Measurements from ENCODE around the gene SPG7.

- TF ChIP-seq CTCF (IDR thresholded peaks at IDR 0.05; ENCODE audit: low read length), result no peak
- no peak for TF ChIP-seq EZH2 (optimal IDR thresholded peaks at IDR 0.05; ENCODE audit: low read depth, low read length)
- no peak for TF ChIP-seq EZH2phosphoT487 (IDR thresholded peaks at IDR 0.05; ENCODE audit: low read length)
These were observed 57.0 kb downstream of the SPG7 start for GRCh38 chr16:89565256-89565505.

All from MM.1S (cell line).